Ascending aorta (tissue), 2 donors: Measurements from ENCODE around the gene TRPM3. TPM values are rescaled to one million over a fixed set of nuclear protein-coding genes. Genes with fewer than 3 reads are reported as not detected.

Experiments used
- DNase-seq, 2 donors: peaks; one replicate each; pipeline ENCODE4 v3.0.0-alpha.2; 2019; ENCODE audit warnings: low spot score in 2 of 2
- H3K27ac ChIP-seq, 2 donors: fragments of 200-600 bp; sonication (generic); one replicate each; pipeline ENCODE4 v1.5.1; 2016 to 2017; ENCODE audit warnings: mild to moderate bottlenecking in 1 of 2
- H3K27me3 ChIP-seq: fragments of 200-600 bp; sonication (generic); one replicate; pipeline ENCODE4 v1.5.1; 2017
- H3K36me3 ChIP-seq, 2 donors: fragments of 200-600 bp; sonication (generic); one replicate each; pipeline ENCODE4 v1.5.1; 2016
- H3K4me1 ChIP-seq, 2 donors: fragments of 200-600 bp; sonication (generic); one replicate each; pipeline ENCODE4 v1.5.1; 2016 to 2017; ENCODE audit warnings: mild to moderate bottlenecking in 1 of 2
- H3K4me3 ChIP-seq, 2 donors: fragments of 200-600 bp; sonication (generic); one replicate each; pipeline ENCODE4 v1.5.1; 2016 to 2017; ENCODE audit warnings: mild to moderate bottlenecking in 1 of 2
- H3K9me3 ChIP-seq, 2 donors: fragments of 200-600 bp; sonication (generic); one replicate each; pipeline ENCODE4 v1.5.1; 2016
- intact Hi-C: fragments of 100-400 bp; cut with DNase I; formaldehyde crosslinking; loops from one replicate; pipeline ENCODE4 v1.15.1; 2023
- total RNA-seq: library from RNA; depleted of rRNA; stranded (reverse); fragments of >200 nt; gene quantifications from one replicate; pipeline ENCODE4 v1.1.0, GENCODE V29; 2016
- TF ChIP-seq, protein P1 (sequence below), 3 experiments: fragments of 200-600 bp in 2 of 3; fragments of 450-650 bp in 1 of 3; sonication (generic) in 2 of 3; IDR thresholded peaks; one replicate each; pipeline ENCODE4 v1.5.1; 2016 to 2019; ENCODE audit warnings: antibody characterized with exemption in 3 of 3, mild to moderate bottlenecking in 1 of 3, moderate library complexity in 1 of 3

The TRPM3 gene
- total RNA-seq, 1 donor from 2014 or later, result 3.3 TPM

DNA sequence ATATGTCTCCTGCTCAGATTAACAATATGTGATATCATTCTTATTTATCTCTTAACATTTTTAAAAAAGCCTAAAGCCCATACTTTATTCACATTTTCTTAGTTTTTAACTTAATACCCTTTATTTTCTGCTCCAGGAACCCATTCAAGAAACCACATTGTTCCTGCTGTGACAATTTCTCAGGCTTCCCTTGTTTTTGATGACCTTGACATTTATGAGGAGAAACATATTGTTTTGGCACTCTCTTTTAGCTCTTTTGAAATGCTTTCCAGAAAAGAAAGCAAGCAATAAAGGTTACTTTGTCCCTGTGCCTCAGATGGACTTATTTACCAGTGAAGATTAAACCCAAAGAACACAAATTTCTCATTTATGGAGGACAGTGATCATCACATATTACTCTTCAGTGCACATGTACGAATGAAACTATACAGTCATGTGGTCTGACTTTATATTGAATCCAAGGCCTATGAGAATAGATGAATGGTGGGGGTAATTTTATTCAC is 445.5 kb downstream of the TRPM3 start:
- no peak overlapping the region for H3K27ac ChIP-seq
- H3K4me3 ChIP-seq, result no peak overlapping the region
- H3K4me1 ChIP-seq, result peaks cover 0 to 2% of the 10 kb centered on the region in 2 donors
- intact Hi-C loops, result no loop called here
- TF ChIP-seq, protein P1, sequence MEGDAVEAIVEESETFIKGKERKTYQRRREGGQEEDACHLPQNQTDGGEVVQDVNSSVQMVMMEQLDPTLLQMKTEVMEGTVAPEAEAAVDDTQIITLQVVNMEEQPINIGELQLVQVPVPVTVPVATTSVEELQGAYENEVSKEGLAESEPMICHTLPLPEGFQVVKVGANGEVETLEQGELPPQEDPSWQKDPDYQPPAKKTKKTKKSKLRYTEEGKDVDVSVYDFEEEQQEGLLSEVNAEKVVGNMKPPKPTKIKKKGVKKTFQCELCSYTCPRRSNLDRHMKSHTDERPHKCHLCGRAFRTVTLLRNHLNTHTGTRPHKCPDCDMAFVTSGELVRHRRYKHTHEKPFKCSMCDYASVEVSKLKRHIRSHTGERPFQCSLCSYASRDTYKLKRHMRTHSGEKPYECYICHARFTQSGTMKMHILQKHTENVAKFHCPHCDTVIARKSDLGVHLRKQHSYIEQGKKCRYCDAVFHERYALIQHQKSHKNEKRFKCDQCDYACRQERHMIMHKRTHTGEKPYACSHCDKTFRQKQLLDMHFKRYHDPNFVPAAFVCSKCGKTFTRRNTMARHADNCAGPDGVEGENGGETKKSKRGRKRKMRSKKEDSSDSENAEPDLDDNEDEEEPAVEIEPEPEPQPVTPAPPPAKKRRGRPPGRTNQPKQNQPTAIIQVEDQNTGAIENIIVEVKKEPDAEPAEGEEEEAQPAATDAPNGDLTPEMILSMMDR (IDR thresholded peaks at IDR 0.05), result no peak
- H3K27me3 ChIP-seq, result no peaks in the 10 kb centered on the region
- no peak for DNase-seq
- no peaks in the 10 kb centered on the region for H3K9me3 ChIP-seq
- H3K36me3 ChIP-seq, result no peaks in the 10 kb centered on the region

DNA sequence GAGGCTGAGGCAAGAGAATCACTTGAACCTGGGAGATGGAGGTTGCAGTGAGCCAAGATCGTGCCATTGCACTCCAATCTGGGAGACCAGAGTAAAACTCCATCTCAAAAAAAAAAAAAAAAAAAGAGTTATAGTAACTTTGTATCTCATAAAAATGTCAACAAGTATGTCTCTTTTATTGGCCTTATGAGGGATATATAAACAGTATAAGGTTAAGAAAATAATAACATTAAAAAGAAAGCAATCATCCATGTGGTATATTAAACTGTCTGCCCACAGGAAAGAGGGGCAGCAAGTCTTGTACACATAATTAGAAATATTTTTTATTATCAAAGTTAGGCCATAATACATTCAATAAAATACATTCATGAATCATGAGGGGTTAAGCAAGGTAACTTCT is 447.6 kb downstream of the TRPM3 start:
- TF ChIP-seq, protein P1 (IDR thresholded peaks at IDR 0.05), result no peak
- no peak overlapping the region for H3K4me3 ChIP-seq
- H3K27me3 ChIP-seq, result no peaks in the 10 kb centered on the region
- DNase-seq, result no peak
- no peak overlapping the region for H3K27ac ChIP-seq
- H3K9me3 ChIP-seq, result no peaks in the 10 kb centered on the region
- intact Hi-C loops, result no loop called here
- peaks cover 0 to 2% of the 10 kb centered on the region in 2 donors for H3K4me1 ChIP-seq
- H3K36me3 ChIP-seq, result no peaks in the 10 kb centered on the region

DNA sequence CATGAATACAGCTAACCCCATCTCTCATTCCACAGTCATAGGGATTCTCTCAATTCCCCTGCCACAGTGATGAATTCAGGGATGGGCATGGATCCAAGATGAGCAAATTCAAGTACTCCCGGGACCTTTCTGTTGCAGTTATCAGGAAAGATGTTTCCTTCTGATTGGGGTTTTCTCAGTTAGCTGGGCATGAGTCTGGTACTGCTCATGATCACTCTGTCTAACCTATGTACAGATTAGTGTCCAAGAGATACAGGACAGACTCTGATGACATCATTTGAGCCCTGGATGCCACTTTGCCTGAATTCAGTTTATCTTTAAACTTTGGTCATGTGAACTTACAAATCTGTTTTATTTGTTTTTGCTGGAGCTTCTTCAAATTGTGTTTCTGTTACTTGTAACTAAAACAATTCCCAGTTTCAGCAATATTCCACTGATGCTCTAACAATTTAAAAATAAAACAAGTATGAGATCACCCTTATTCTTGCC is 449.2 kb downstream of the TRPM3 start:
- H3K4me1 ChIP-seq, result peaks cover 0 to 2% of the 10 kb centered on the region in 2 donors
- no peaks in the 10 kb centered on the region for H3K9me3 ChIP-seq
- no peak for DNase-seq
- H3K4me3 ChIP-seq, result no peak overlapping the region
- no peaks in the 10 kb centered on the region for H3K36me3 ChIP-seq
- TF ChIP-seq, protein P1 (IDR thresholded peaks at IDR 0.05), result no peak
- no peaks in the 10 kb centered on the region for H3K27me3 ChIP-seq
- intact Hi-C loops, result no loop called here
- no peak overlapping the region for H3K27ac ChIP-seq

DNA sequence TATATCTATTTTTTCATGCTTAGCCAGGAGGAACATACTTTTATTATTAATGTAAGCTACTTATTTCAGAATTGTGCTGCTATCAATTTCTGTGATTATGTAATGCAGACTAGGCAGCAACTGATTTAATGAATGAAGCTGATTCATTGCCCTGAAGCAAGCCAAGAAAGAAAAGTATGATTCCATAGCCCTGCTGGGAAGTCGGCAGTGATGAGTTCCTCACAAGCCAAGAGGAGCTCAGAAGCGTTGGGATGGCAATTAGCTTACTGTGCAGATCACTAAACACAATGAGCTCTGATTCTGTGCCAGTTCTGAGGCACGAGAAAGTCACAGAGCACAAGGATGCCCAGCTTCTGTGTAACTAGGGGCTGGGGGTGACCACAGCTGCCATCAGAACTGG is 452.7 kb downstream of the TRPM3 start:
- Histone ChIP-seq H3K4me1 (peaks cover 0 to 2% of the 10 kb centered on the region in 2 donors), H3K27me3 (no peaks in the 10 kb centered on the region), H3K9me3 (no peaks in the 10 kb centered on the region), H3K36me3 (no peaks in the 10 kb centered on the region), H3K27ac (no peak overlapping the region), H3K4me3 (no peak overlapping the region)
- TF ChIP-seq, protein P1 (IDR thresholded peaks at IDR 0.05), result no peak
- intact Hi-C loops, result no loop called here
- DNase-seq, result no peak

DNA sequence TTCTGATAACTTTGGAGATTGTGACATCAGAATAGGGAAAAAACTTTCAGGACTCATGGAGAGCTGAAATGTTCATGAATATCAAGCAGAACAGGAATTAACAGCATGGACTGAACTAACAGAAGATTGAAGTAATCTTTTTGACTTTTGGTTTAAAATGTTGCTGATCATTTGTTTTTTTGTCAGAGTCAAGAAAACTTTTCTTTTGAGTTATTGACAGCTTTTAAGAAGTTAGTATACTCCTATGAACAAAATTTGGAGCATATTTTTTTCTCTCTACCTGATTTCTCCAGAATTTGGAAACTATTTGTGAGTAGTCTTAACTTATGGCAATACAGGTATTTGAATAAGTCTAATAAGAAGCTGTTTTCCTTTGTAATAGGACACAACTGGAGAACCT is 462.7 kb downstream of the TRPM3 start:
- no peak overlapping the region for H3K27ac ChIP-seq
- no peaks in the 10 kb centered on the region for H3K9me3 ChIP-seq
- intact Hi-C loops, result no loop called here
- no peaks in the 10 kb centered on the region for H3K4me1 ChIP-seq
- TF ChIP-seq, protein P1 (IDR thresholded peaks at IDR 0.05), result no peak
- no peaks in the 10 kb centered on the region for H3K36me3 ChIP-seq
- no peaks in the 10 kb centered on the region for H3K27me3 ChIP-seq
- H3K4me3 ChIP-seq, result no peak overlapping the region
- no peak for DNase-seq

DNA sequence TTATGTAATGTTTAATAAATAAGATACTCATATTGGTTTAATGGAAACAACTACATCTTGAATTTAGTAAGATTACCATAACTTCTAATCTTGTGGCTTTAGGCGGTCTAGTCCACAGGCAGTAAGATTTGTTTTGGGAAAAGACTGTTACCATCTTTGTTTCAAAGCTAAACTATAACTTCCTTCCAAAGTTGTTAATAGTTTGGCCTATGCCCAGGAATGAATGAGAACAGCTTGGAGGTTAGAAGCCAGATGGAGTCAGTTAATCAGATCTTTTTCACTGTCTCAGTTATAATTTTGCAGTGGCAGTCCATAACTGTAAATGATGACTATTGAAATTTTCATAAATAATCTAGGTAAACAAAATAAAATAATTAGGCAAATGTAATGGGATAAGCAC is 465.1 kb downstream of the TRPM3 start:
- H3K4me1 ChIP-seq, result no peaks in the 10 kb centered on the region
- no peaks in the 10 kb centered on the region for H3K36me3 ChIP-seq
- H3K27ac ChIP-seq, result no peak overlapping the region
- no peak overlapping the region for H3K4me3 ChIP-seq
- no peaks in the 10 kb centered on the region for H3K27me3 ChIP-seq
- no peaks in the 10 kb centered on the region for H3K9me3 ChIP-seq
- TF ChIP-seq, protein P1 (IDR thresholded peaks at IDR 0.05), result no peak
- DNase-seq, result no peak
- intact Hi-C loops, result no loop called here
